KMS-11 (cell line): ENCODE results near the gene SSPN.

ENCODE experiments used
- H2AFZ ChIP-seq: fragments of 200-600 bp; sonication (generic); 2 replicates; pipeline ENCODE4 v1.6.1; 2016; ENCODE audit warnings: antibody characterized with exemption, mixed run types, low read depth
- H3K27ac ChIP-seq: fragments of 200-600 bp; sonication (generic); 2 replicates; pipeline ENCODE4 v1.6.1; 2016; ENCODE audit warnings: mild to moderate bottlenecking, mixed run types
- H3K27me3 ChIP-seq: fragments of 200-600 bp; sonication (generic); 2 replicates; pipeline ENCODE4 v1.6.1; 2017; ENCODE audit warnings: mild to moderate bottlenecking, low read depth, mixed run types, moderate library complexity; ENCODE audit not compliant: insufficient read depth
- H3K36me3 ChIP-seq: fragments of 200-600 bp; sonication (generic); 2 replicates; pipeline ENCODE4 v1.6.1; 2017; ENCODE audit warnings: mild to moderate bottlenecking, mixed run types; ENCODE audit not compliant: insufficient read depth
- H3K4me1 ChIP-seq: fragments of 200-600 bp; sonication (generic); 2 replicates; pipeline ENCODE4 v1.6.1; 2016; ENCODE audit warnings: mild to moderate bottlenecking, low read depth, mixed run types; ENCODE audit not compliant: poor library complexity, severe bottlenecking
- H3K4me2 ChIP-seq: fragments of 200-600 bp; sonication (generic); 2 replicates; pipeline ENCODE4 v1.7.0; 2016; ENCODE audit warnings: mild to moderate bottlenecking, mixed run types
- H3K4me3 ChIP-seq: fragments of 200-600 bp; sonication (generic); IDR thresholded peaks from 2 replicates; pipeline ENCODE4 v1.6.1; 2017; ENCODE audit warnings: low read depth, low read length, mixed read lengths; ENCODE audit not compliant: insufficient read depth
- H3K79me2 ChIP-seq: fragments of 200-600 bp; sonication (generic); 2 replicates; pipeline ENCODE4 v1.6.1; 2016; ENCODE audit warnings: low read depth, mixed run types; ENCODE audit not compliant: insufficient read depth
- H3K9ac ChIP-seq: fragments of 200-600 bp; sonication (generic); 2 replicates; pipeline ENCODE4 v1.6.1; 2016; ENCODE audit warnings: mild to moderate bottlenecking, mixed run types
- H4K20me1 ChIP-seq: fragments of 200-600 bp; sonication (generic); 2 replicates; pipeline ENCODE4 v1.6.1; 2016; ENCODE audit warnings: mild to moderate bottlenecking, mixed run types; ENCODE audit not compliant: insufficient read depth
- TF ChIP-seq, protein P1 (sequence below): fragments of 200-600 bp; sonication (generic); conservative IDR thresholded peaks from 2 replicates; pipeline ENCODE4 v1.6.1; 2017; ENCODE audit warnings: low read depth, mild to moderate bottlenecking, antibody characterized with exemption, low read length, moderate library complexity, mixed read lengths

The SSPN gene

DNA sequence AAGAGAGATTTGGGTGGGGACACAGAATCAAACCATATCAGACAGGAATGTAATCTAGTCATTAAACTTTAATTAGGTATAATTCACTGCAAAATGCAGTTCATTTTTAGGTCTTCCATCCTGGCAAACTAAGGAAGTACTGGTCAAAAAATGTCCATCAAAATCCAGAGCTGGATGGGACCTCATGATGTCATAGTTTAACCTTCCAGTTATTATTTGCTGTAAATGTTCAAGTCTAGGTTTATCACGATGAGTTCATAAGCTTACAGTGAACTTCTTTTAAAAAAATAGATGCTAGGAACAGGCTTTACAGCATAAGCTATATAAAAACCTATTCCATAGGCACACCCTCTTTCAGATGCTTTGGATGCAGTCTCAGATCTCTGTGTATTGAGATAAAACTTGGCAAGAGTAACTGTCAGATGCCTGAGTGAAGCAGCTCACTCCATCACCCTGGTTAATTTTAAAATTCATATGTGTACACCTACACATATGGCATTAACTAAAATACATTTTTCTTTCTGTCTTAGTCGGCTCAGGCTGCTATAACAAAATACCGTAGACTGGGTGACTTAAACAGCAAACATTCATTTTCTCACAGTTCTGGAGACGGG, 7.9 kb downstream of the SSPN start:
- no peaks in the 10 kb centered on the region for H3K36me3 ChIP-seq
- TF ChIP-seq, protein P1, sequence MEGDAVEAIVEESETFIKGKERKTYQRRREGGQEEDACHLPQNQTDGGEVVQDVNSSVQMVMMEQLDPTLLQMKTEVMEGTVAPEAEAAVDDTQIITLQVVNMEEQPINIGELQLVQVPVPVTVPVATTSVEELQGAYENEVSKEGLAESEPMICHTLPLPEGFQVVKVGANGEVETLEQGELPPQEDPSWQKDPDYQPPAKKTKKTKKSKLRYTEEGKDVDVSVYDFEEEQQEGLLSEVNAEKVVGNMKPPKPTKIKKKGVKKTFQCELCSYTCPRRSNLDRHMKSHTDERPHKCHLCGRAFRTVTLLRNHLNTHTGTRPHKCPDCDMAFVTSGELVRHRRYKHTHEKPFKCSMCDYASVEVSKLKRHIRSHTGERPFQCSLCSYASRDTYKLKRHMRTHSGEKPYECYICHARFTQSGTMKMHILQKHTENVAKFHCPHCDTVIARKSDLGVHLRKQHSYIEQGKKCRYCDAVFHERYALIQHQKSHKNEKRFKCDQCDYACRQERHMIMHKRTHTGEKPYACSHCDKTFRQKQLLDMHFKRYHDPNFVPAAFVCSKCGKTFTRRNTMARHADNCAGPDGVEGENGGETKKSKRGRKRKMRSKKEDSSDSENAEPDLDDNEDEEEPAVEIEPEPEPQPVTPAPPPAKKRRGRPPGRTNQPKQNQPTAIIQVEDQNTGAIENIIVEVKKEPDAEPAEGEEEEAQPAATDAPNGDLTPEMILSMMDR = no peak
- no peaks in the 10 kb centered on the region for H3K27me3 ChIP-seq
- no peak overlapping the region for H3K9ac ChIP-seq
- no peaks in the 10 kb centered on the region for H3K4me1 ChIP-seq
- H3K4me2 ChIP-seq = no peak overlapping the region
- no peak overlapping the region for H2AFZ ChIP-seq
- H3K4me3 ChIP-seq = no peak overlapping the region
- no peaks in the 10 kb centered on the region for H3K79me2 ChIP-seq
- no peak overlapping the region for H3K27ac ChIP-seq
- no peaks in the 10 kb centered on the region for H4K20me1 ChIP-seq

DNA sequence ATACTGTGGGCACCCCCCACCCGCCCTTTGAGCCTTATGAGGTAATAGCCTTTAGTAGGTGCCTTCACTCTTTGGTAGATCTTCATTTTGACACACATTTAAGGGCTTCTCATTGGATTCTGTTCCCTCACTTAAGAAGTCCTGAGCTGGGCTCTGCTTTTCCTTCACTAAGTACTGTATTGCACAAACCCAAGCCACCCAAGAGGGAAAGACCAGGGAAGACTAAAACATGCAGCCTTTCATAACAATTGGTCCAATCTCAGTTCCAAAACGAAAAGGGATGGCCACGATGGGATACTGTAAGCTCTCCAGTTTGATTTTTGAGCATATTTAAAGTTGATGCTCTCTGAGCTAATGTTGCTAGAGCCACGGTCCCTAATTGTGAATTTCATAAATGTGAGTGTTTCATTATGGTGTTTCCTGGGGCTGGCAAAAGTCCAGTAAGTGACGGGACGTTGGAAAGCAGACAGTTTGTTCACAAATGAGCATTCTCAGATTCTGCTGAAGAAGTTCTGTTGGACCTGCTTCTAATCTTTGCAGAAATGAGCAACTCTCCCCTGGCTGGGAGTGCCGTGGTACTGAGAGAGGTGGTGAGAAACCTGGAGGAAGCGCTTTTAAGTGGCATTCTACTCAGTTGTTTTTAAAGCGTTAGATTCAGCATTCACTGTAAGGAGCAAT, 9.4 kb downstream of the SSPN start:
- H3K27ac ChIP-seq = no peak overlapping the region
- H3K27me3 ChIP-seq = no peaks in the 10 kb centered on the region
- no peaks in the 10 kb centered on the region for H3K79me2 ChIP-seq
- no peak overlapping the region for H3K4me3 ChIP-seq
- no peak overlapping the region for H3K9ac ChIP-seq
- TF ChIP-seq, protein P1 = no peak
- H3K4me1 ChIP-seq = no peaks in the 10 kb centered on the region
- no peaks in the 10 kb centered on the region for H3K36me3 ChIP-seq
- H3K4me2 ChIP-seq = no peak overlapping the region
- H2AFZ ChIP-seq = no peak overlapping the region
- no peaks in the 10 kb centered on the region for H4K20me1 ChIP-seq

DNA sequence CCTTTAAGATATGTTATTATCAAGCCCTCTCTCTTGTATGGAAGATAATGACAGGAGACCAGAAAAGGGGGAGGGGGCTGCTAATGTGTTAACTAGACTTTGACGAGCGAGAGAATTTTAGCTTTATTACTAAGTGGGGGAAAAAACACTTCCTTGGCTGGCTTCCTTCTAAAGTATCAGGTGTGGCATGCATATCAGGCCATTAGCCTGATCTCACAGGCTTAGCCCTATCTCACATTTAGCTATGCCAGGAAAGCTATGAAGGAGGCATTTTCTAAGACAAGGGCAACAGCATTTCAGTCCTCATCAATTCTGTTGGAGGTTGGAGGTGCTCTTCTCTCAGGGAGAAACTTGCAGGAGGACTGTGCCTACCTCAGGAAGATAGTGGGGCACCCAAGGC, 9.9 kb downstream of the SSPN start:
- H3K4me3 ChIP-seq = no peak overlapping the region
- TF ChIP-seq, protein P1 = no peak
- H4K20me1 ChIP-seq = no peaks in the 10 kb centered on the region
- H3K79me2 ChIP-seq = no peaks in the 10 kb centered on the region
- H3K27ac ChIP-seq = no peak overlapping the region
- H3K4me2 ChIP-seq = no peak overlapping the region
- H2AFZ ChIP-seq = no peak overlapping the region
- no peaks in the 10 kb centered on the region for H3K4me1 ChIP-seq
- H3K9ac ChIP-seq = no peak overlapping the region
- H3K36me3 ChIP-seq = no peaks in the 10 kb centered on the region
- H3K27me3 ChIP-seq = no peaks in the 10 kb centered on the region

DNA sequence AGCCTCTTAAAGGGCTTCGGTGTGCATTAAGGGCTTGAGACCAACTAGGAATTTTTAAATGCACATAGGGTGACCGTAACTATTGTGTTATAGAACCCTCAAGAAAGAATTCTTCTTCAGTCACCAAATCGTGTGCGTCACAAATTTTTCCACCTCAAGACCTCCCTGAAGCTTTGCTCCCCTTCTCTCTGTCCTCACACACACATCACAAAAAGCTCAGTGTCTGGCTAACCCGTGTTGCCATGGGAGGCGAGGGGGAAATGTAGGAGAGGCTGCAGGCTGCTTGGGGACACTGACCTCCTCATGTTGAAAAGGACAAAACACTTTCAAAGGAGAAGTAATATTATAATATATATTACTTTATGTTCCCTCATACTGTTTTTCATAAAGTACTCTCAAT, 10.6 kb downstream of the SSPN start:
- Histone ChIP-seq H3K27ac (no peak overlapping the region), H2AFZ (no peak overlapping the region), H3K36me3 (no peaks in the 10 kb centered on the region), H4K20me1 (no peaks in the 10 kb centered on the region), H3K9ac (no peak overlapping the region), H3K4me2 (no peak overlapping the region), H3K27me3 (no peaks in the 10 kb centered on the region), H3K4me1 (no peaks in the 10 kb centered on the region), H3K79me2 (no peaks in the 10 kb centered on the region), H3K4me3 (no peak overlapping the region)
- TF ChIP-seq, protein P1 = no peak
